AG04450 (cell line): Measurements from ENCODE around the gene TAF3. TPM values are rescaled to one million over a fixed set of nuclear protein-coding genes. Genes with fewer than 3 reads are reported as not detected.
A peak's percentile ranks its signal among the peaks of the same experiment; 100 is the strongest.

Experiments
- CTCF ChIA-PET: fragments of 300-600, 350-600 bp; formaldehyde crosslinking; extraction: SDS; loops from one replicate; lab custom pipeline; 2022; ENCODE audit warnings: antibody characterized with exemption, inconsistent platforms; lab: Charles Lee
- POLR2A ChIA-PET: fragments of 350-600 bp; formaldehyde crosslinking; extraction: SDS; loops from one replicate; lab custom pipeline; 2021; ENCODE audit warnings: antibody characterized with exemption, inconsistent platforms; lab: Yijun Ruan, JAX
- DNase-seq: peaks from one replicate; pipeline ENCODE4 v3.0.0-alpha.2; 2011; ENCODE audit warnings: low read depth, low spot score
- H3K27ac ChIP-seq: one replicate; pipeline ENCODE4 v1.5.1; 2012; ENCODE audit warnings: low read depth, low read length, control low read depth
- H3K27me3 ChIP-seq: one replicate; pipeline ENCODE4 v1.6.0; 2012; ENCODE audit warnings: low read length; ENCODE audit not compliant: control insufficient read depth, insufficient read depth
- H3K4me3 ChIP-seq: 2 replicates; pipeline ENCODE4 v1.5.1; 2011; ENCODE audit warnings: mild to moderate bottlenecking, low read depth, low read length, control low read depth
- H3K9me3 ChIP-seq: 2 replicates; pipeline ENCODE4 v1.5.1; 2012; ENCODE audit warnings: low read length; ENCODE audit not compliant: control insufficient read depth, insufficient read depth
- polyA plus RNA-seq: library from polyadenylated mRNA; depleted of rRNA; stranded (reverse); fragments of >200 nt; gene quantifications from 2 replicates; pipeline ENCODE4 v1.2.3, GENCODE V29; 2011
- TF ChIP-seq, protein P1 (sequence below): IDR thresholded peaks from 2 replicates; pipeline ENCODE4 v1.5.1; 2011; ENCODE audit warnings: low read depth, low read length, control low read depth, inconsistent platforms

TAF3 gene
- polyA plus RNA-seq, 1 experiment, result 3.1 TPM

DNA sequence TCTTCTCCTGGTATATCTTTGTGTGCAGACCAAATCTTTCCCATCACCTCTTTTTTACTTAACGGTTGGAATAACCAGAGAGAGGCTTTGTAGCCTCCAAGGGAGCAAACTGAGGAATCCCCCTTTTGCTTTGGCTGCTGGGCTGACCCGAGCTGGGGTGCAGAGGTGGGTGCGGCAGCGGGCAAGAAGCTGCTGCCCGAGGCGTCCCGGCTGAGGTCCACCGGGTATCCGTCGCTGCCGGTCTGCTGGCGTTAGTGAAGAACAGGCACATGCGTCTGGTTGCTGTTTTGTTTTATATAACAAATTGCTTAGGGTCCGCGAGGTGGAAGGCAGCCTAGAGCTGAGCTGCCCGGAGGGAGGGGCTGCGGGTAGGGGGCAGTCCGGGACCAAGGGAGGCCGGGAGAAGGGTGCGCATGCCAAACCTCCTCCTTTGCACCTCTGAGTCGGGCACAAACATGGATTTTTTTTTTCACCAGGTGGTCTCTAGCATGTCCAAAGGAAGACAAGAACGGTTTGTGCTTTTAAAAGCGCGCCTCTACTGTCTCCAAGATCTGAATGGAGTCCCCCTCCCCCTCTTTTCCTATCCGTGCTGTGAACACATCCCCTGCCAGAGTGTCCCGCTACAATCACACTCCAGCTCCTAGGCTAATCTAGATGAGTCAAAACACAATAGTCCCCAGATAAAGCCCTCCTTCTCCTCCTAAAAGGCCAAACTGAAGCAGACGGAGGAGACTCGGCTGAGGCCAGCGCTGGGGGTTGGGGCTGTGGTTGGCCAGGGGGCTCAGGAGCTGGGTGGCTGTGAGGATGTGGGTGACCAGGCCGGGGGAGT is 229.4 kb downstream of the TAF3 start:
- DNase-seq, result no peak
- TF ChIP-seq, protein P1, sequence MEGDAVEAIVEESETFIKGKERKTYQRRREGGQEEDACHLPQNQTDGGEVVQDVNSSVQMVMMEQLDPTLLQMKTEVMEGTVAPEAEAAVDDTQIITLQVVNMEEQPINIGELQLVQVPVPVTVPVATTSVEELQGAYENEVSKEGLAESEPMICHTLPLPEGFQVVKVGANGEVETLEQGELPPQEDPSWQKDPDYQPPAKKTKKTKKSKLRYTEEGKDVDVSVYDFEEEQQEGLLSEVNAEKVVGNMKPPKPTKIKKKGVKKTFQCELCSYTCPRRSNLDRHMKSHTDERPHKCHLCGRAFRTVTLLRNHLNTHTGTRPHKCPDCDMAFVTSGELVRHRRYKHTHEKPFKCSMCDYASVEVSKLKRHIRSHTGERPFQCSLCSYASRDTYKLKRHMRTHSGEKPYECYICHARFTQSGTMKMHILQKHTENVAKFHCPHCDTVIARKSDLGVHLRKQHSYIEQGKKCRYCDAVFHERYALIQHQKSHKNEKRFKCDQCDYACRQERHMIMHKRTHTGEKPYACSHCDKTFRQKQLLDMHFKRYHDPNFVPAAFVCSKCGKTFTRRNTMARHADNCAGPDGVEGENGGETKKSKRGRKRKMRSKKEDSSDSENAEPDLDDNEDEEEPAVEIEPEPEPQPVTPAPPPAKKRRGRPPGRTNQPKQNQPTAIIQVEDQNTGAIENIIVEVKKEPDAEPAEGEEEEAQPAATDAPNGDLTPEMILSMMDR, result no peak
- ChIA-PET POLR2A (no interaction called here), CTCF (interaction anchor here (1.1 kb wide), 1 partner anchor 24 kb away, joined by 3 read pairs; no protein-coding TSS in a partner anchor)
- no peak overlapping the region for H3K27ac ChIP-seq
- no peak overlapping the region for H3K4me3 ChIP-seq
- peaks cover 8% of the 10 kb centered on the region; the same call in 1 of the 2 replicates for H3K9me3 ChIP-seq
- H3K27me3 ChIP-seq, result peaks cover 96% of the 10 kb centered on the region

DNA sequence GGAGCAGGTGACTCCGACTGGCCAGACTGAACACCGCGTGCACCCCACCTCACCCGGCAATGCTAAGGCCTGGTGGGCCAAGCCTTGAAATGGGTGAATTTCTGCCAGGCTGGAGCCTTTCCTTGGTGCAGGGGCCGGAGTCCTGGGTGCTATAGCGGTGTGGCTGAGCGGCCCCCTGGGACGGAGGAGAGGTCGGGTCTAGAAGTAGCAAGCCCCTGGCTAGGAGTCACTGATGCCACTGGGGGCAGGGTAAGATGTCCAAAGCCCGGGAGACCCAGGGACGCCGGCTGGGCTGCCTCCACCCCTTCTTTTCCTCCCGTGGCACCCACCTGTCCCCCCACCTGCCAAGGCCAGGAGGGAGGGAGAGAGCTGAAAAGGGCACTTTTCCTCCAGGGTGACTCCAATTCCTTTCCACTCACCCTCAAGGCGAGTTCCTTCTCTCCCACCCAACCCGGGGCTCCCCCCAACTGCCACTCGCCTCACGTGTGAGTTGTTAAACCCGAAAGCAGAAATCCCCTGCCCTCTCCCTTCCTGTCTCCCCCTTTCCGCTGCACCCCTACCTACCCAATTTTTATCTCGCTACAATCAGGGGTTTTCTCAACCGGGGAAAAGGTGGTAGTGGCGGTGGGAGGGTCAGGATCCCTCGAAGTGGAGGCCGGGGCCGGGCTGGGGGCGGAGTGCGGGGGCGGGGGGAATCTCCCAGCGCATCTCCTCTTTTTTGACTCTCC is 230.1 kb downstream of the TAF3 start:
- H3K9me3 ChIP-seq, result peaks cover 6% of the 10 kb centered on the region; the same call in 1 of the 2 replicates
- no peak for DNase-seq
- H3K4me3 ChIP-seq, result no peak overlapping the region
- H3K27me3 ChIP-seq, result peaks cover 95% of the 10 kb centered on the region
- TF ChIP-seq, protein P1, result no peak
- CTCF ChIA-PET, result interaction anchor here (1.1 kb wide), 1 partner anchor 23 kb away, joined by 3 read pairs; no protein-coding TSS in a partner anchor
- POLR2A ChIA-PET, result no interaction called here
- no peak overlapping the region for H3K27ac ChIP-seq

DNA sequence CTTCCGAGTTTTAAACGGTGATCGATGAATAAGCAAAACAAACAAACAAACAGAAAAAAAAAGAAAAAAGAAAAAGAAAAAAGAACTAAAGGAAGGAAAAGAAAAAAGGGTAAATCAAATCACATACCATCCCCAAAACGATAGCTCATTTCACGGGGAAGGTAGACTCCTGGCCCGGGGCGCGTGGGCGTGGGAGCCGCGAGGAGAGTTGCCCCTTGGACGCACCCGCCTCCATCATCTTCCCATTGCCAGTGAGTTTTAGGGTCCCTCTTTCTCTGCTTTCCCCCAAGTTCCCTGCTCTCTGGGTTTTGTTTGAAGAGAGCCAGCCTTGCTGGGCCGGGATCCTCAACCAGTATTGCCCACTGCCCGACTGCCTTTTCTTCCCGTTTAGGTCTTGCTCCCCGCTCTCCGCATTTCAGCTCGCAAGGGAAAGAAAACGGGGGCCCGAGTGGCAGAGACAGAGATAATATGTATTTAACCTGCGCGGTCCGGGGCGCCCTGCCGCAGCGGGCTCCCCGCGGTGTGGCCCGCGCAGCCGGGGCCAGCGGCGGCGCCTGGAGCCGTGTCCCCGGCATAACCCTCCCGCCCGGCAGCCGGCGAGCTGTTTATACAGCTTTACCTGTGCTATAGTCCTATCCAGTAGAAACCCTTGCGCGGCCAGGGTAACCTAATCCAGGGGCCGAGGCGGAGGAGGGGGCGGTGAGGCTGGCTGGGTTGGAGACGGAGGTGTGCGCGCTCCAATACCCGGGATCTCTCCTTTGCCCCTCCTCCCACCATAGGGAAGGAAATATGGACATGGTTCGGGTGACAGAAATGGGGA is 230.9 kb downstream of the TAF3 start:
- POLR2A ChIA-PET, result no interaction called here

DNA sequence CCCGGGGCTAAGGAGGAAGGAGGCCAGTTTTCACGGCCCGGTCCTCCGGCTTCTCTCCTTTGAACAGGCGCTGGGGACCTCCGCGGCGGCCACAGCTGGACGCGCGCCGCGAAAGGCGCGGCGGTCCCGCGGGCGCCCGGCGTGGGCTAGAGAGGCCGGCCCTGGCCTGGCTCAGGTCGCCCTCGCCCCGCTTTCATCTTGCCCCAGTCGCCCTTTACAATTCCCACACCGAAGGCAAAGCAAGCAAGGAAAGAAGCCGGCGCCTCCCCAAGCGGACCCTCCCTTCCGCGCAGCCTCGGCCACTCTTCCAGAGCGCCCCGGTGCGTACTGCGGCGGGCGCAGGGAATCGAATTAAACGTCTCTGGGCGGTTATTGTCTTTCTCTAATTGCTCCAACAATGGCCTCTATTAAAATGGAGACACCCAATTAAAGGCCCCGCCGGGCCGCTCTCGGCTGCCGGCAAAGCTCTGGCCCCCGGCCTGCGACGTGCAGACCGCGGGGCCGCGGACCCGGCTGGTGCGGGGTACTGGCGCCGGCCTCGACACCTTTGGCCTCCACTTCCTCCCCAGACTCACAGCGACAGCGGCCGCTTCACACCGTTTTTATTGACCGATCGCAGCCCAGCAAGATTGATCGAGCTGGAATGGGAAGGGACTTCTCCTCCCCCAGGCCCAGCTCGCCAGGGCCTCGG is 231.7 kb downstream of the TAF3 start:
- ChIA-PET CTCF (no interaction called here), POLR2A (no interaction called here)
- TF ChIP-seq, protein P1, result no peak
- DNase-seq, result no peak
- Histone ChIP-seq H3K27ac (no peak overlapping the region), H3K4me3 (peak overlapping the region; percentile 10; the same call in 1 of the 2 replicates), H3K27me3 (peaks cover 91% of the 10 kb centered on the region), H3K9me3 (no peaks in the 10 kb centered on the region; the same call in 1 of the 2 replicates)

More for the DNA sequence above, 230.9 kb downstream of the TAF3 start:
- Histone ChIP-seq H3K27me3 (peaks cover 93% of the 10 kb centered on the region), H3K27ac (no peak overlapping the region), H3K4me3 (no peak overlapping the region), H3K9me3 (no peaks in the 10 kb centered on the region; the same call in 1 of the 2 replicates)
- TF ChIP-seq, protein P1, result no peak
- CTCF ChIA-PET, result no interaction called here
- DNase-seq, result no peak
